AG10803 (cell line): ENCODE data around the gene TOP1.

ENCODE experiments used
- DNase-seq: peaks from one replicate; pipeline ENCODE4 v3.0.0; 2010; ENCODE audit warnings: low read depth
- H3K4me3 ChIP-seq: 2 replicates; pipeline ENCODE4 v1.5.1; 2011; ENCODE audit warnings: mild to moderate bottlenecking, low read length, control low read depth
- CTCF ChIP-seq: conservative IDR thresholded peaks from 2 replicates; pipeline ENCODE4 v1.5.1; 2011; ENCODE audit warnings: mild to moderate bottlenecking, low read length, control low read depth, inconsistent platforms

Gene TOP1

GRCh38 chr20:41051009-41051825 lies 22.6 kb downstream of the TOP1 start:
- no peak overlapping the region for H3K4me3 ChIP-seq
- DNase-seq = no peak
- TF ChIP-seq CTCF = no peak

- no peak for TF ChIP-seq CTCF
- no peak overlapping the region for H3K4me3 ChIP-seq
- DNase-seq = peak; percentile 81
Observed at GRCh38 chr20:41052742-41053419, 24.3 kb downstream of the TOP1 start.

- no peak for TF ChIP-seq CTCF
- no peak overlapping the region for H3K4me3 ChIP-seq
- no peak for DNase-seq
Observed at GRCh38 chr20:41054070-41054846, 25.6 kb downstream of the TOP1 start.

GRCh38 chr20:41054847-41055230 lies 26.2 kb downstream of the TOP1 start:
- TF ChIP-seq CTCF = no peak
- H3K4me3 ChIP-seq = no peak overlapping the region
- DNase-seq = no peak

- no peak for TF ChIP-seq CTCF
- H3K4me3 ChIP-seq = no peak overlapping the region
- no peak for DNase-seq
Observed at GRCh38 chr20:41055679-41056078, 27.1 kb downstream of the TOP1 start.

GRCh38 chr20:41057999-41058673 lies 29.5 kb downstream of the TOP1 start:
- TF ChIP-seq CTCF = no peak
- no peak overlapping the region for H3K4me3 ChIP-seq
- peak; percentile 83 for DNase-seq
